HCT116 (cell line): Measurements from ENCODE around the gene SLC22A23. TPM values are rescaled to one million over a fixed set of nuclear protein-coding genes. Genes with fewer than 3 reads are reported as not detected.

Experiments used
- ATAC-seq: fragments of 200-7000 bp; cut with Tn5 transposase; 2 replicates; pipeline ENCODE4 v1.9.1; 2020; ENCODE audit warnings: mild to moderate bottlenecking, moderate library complexity
- BruUV-seq: library from RNA; stranded (reverse); fragments of 400-500 nt; replicated peaks from 2 replicates; lab custom pipeline; 2021; lab: Mats Ljungman, UMichigan
- CTCF ChIA-PET: fragments of 300-600 bp; sonication (Branson Sonifier 250); formaldehyde crosslinking; loops from one replicate; lab custom pipeline; 2021; ENCODE audit warnings: antibody characterized with exemption; lab: Charles Lee
- POLR2A ChIA-PET: fragments of 300-600, 350-600 bp; sonication (Branson Sonifier 250); formaldehyde crosslinking; loops from one replicate; lab custom pipeline; 2021; ENCODE audit warnings: antibody characterized with exemption; lab: Charles Lee
- RAD21 ChIA-PET, 2 experiments: fragments of 300-600 bp; sonication (Branson Sonifier 250); formaldehyde crosslinking; loops; one replicate each; lab custom pipeline; 2023; ENCODE audit warnings: low total read pairs in 2 of 2; ENCODE audit not compliant: uncharacterized antibody in 2 of 2, unreplicated experiment in 2 of 2, low non-redundant PET in 1 of 2; lab: Charles Lee
- DNase-seq: peaks from one replicate; pipeline ENCODE4 v3.0.0-alpha.2; 2010; ENCODE audit warnings: low read depth, low spot score
- H2AFZ ChIP-seq: fragments of 200-600 bp; shearing (Covaris generic), sonication (generic); 2 replicates; pipeline ENCODE4 v1.6.1; 2017; ENCODE audit warnings: low read depth, mixed run types, mixed read lengths, antibody characterized with exemption, low read length; ENCODE audit not compliant: poor library complexity, severe bottlenecking
- H3K27ac ChIP-seq: 2 replicates; pipeline ENCODE4 v1.5.1; 2012; ENCODE audit warnings: low read depth, low read length
- H3K27me3 ChIP-seq: fragments of 200-600 bp; sonication (generic); 2 replicates; pipeline ENCODE4 v1.6.1; 2016; ENCODE audit warnings: mixed run types, low read length, mixed read lengths; ENCODE audit not compliant: insufficient read depth
- H3K36me3 ChIP-seq, 2 experiments: fragments of 200-500 bp in 1 of 2; fragments of 200-600 bp in 1 of 2; sonication (Bioruptor generic) in 1 of 2; sonication (generic) in 1 of 2; 2 replicates each; pipeline versions ENCODE4 v1.5.1 to v1.6.1; 2014 to 2016; ENCODE audit warnings: low read length in 2 of 2, inconsistent platforms in 1 of 2, mixed read lengths in 1 of 2, mixed run types in 1 of 2; ENCODE audit not compliant: insufficient read depth in 2 of 2, control insufficient read depth in 1 of 2
- H3K4me1 ChIP-seq, 2 experiments: fragments of 200-600 bp in 1 of 2; sonication (generic) in 1 of 2; 2 replicates each; pipeline versions ENCODE4 v1.5.1 to v1.6.1; 2012 to 2017; ENCODE audit warnings: low read length in 2 of 2, inconsistent platforms in 1 of 2, mild to moderate bottlenecking in 1 of 2, mixed read lengths in 1 of 2, mixed run types in 1 of 2, moderate library complexity in 1 of 2; ENCODE audit not compliant: insufficient read depth in 2 of 2, control insufficient read depth in 1 of 2
- H3K4me2 ChIP-seq: fragments of 200-600 bp; sonication (generic); 2 replicates; pipeline ENCODE4 v1.6.1; 2017; ENCODE audit warnings: mixed run types, low read length, mixed read lengths
- H3K4me3 ChIP-seq, 2 experiments: fragments of 200-600 bp in 1 of 2; sonication (generic) in 1 of 2; replicated peaks in 1 of 2; 2 replicates each; pipeline ENCODE4 v1.5.1; 2011 to 2016; ENCODE audit warnings: low read length in 2 of 2, control low read depth in 1 of 2, low read depth in 1 of 2, mild to moderate bottlenecking in 1 of 2, mixed read lengths in 1 of 2, mixed run types in 1 of 2
- H3K79me2 ChIP-seq: fragments of 200-600 bp; sonication (generic); 2 replicates; pipeline ENCODE4 v1.6.1; 2017; ENCODE audit warnings: mild to moderate bottlenecking, mixed run types, low read length, moderate library complexity, mixed read lengths; ENCODE audit not compliant: insufficient read depth
- H3K9ac ChIP-seq: fragments of 200-600 bp; sonication (generic); 2 replicates; pipeline ENCODE4 v1.6.1; 2016; ENCODE audit warnings: low read length, mixed read lengths
- H3K9me2 ChIP-seq: fragments of 200-600 bp; sonication (generic), shearing (Covaris generic); 2 replicates; pipeline ENCODE4 v1.6.1; 2017; ENCODE audit warnings: mixed run types, mild to moderate bottlenecking, moderate library complexity; ENCODE audit not compliant: insufficient read depth
- H3K9me3 ChIP-seq, 2 experiments: fragments of 200-500 bp in 1 of 2; fragments of 200-600 bp in 1 of 2; sonication (Bioruptor generic) in 1 of 2; sonication (generic) in 1 of 2; 2 replicates each; pipeline ENCODE4 v1.6.1; 2014 to 2017; ENCODE audit warnings: low read length in 2 of 2, mixed read lengths in 2 of 2, inconsistent platforms in 1 of 2, low read depth in 1 of 2, mild to moderate bottlenecking in 1 of 2, mixed run types in 1 of 2, moderate library complexity in 1 of 2; ENCODE audit not compliant: control insufficient read depth in 1 of 2, insufficient read depth in 1 of 2
- H4K20me1 ChIP-seq: fragments of 200-600 bp; sonication (generic), shearing (Covaris generic); 2 replicates; pipeline ENCODE4 v1.6.1; 2017; ENCODE audit warnings: mixed run types, mild to moderate bottlenecking, moderate library complexity; ENCODE audit not compliant: insufficient read depth
- POLR2A ChIP-seq: IDR thresholded peaks from 2 replicates; pipeline ENCODE4 v1.7.0; 2011; ENCODE audit warnings: borderline replicate concordance; ENCODE audit not compliant: insufficient read depth, insufficient read length; ENCODE audit errors: extremely low read depth
- intact Hi-C: fragments of 100-400 bp; cut with micrococcal nuclease; formaldehyde crosslinking; loops from 2 replicates; pipeline ENCODE4 v1.10.0; 2022
- total RNA-seq: library from RNA; stranded (reverse); gene quantifications from one replicate; pipeline ENCODE4 v1.2.1, GENCODE V29; 2021; ENCODE audit not compliant: unreplicated experiment
- TF ChIP-seq, protein P1 (sequence below): IDR thresholded peaks from 2 replicates; pipeline ENCODE4 v1.6.1; 2012
- TF ChIP-seq, protein P2 (sequence below): IDR thresholded peaks from 2 replicates; pipeline ENCODE4 v1.6.1; 2012; ENCODE audit warnings: low read depth

The SLC22A23 gene
- total RNA-seq, 1 experiment from 2014 or later, result 11.5 TPM

DNA sequence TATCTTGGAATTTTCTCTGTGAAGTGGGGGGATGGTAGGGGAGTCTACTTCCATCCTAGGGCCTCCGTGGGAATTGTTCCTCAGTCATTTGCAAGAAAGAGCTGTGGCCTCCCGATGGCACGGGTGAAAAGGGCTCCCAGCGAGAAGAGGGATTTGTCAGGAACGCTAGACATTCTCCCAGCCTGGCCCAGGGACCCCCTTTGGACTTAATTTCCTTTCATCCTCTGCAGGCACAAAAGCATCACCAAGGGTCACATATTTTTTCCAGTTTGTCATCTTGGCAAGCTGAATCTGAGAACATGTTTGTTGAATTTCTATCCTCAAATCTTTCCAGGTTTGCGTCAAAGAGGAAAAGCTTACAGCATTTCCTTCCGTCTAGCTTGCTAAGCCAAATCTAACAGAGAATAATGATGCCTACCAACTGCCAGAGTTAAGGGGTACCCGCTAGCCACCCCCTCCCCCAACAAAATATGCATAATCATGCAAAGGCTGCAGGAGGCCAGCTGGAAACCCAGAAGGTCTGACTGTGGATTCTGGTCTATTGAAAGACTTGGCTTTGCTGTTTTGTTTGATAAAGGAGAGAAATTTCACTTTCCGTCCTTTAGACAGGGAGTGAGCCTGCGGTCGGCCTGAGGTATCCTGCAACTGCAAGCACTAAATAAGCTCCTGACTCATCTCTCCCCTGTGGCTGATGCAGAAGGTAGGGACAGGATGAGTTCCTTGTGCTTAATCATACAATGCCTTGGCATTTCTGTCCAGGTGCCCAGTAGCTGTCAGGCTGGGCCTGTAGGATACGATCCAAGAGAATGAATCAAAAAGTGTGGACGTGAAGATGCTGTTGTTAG lies 175.0 kb downstream of the SLC22A23 start:
- H3K4me3 ChIP-seq, result no peak overlapping the region
- BruUV-seq, result no TSS peak
- CTCF ChIA-PET, result interaction anchor here (1.3 kb wide), 1 partner anchor 450 kb away, joined by 4 read pairs; no protein-coding TSS in a partner anchor

More for the DNA sequence above, 175.0 kb downstream of the SLC22A23 start:
- no peak for DNase-seq
- H3K36me3 ChIP-seq, result no peaks in the 10 kb centered on the region
- no peaks in the 10 kb centered on the region for H3K79me2 ChIP-seq
- H3K27me3 ChIP-seq, result no peaks in the 10 kb centered on the region
- H3K4me2 ChIP-seq, result no peak overlapping the region
- no peaks in the 10 kb centered on the region for H3K4me1 ChIP-seq
- RAD21 ChIA-PET, result no interaction called here
- H3K9me2 ChIP-seq, result no peaks in the 10 kb centered on the region
- TF ChIP-seq, protein P1, sequence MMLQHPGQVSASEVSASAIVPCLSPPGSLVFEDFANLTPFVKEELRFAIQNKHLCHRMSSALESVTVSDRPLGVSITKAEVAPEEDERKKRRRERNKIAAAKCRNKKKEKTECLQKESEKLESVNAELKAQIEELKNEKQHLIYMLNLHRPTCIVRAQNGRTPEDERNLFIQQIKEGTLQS, result no peak
- TF ChIP-seq, protein P2, sequence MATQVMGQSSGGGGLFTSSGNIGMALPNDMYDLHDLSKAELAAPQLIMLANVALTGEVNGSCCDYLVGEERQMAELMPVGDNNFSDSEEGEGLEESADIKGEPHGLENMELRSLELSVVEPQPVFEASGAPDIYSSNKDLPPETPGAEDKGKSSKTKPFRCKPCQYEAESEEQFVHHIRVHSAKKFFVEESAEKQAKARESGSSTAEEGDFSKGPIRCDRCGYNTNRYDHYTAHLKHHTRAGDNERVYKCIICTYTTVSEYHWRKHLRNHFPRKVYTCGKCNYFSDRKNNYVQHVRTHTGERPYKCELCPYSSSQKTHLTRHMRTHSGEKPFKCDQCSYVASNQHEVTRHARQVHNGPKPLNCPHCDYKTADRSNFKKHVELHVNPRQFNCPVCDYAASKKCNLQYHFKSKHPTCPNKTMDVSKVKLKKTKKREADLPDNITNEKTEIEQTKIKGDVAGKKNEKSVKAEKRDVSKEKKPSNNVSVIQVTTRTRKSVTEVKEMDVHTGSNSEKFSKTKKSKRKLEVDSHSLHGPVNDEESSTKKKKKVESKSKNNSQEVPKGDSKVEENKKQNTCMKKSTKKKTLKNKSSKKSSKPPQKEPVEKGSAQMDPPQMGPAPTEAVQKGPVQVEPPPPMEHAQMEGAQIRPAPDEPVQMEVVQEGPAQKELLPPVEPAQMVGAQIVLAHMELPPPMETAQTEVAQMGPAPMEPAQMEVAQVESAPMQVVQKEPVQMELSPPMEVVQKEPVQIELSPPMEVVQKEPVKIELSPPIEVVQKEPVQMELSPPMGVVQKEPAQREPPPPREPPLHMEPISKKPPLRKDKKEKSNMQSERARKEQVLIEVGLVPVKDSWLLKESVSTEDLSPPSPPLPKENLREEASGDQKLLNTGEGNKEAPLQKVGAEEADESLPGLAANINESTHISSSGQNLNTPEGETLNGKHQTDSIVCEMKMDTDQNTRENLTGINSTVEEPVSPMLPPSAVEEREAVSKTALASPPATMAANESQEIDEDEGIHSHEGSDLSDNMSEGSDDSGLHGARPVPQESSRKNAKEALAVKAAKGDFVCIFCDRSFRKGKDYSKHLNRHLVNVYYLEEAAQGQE, result no peak
- TF ChIP-seq POLR2A, result no peak
- TF ChIP-seq, all 23 proteins: peak for 0
- POLR2A ChIA-PET, result no interaction called here
- Histone ChIP-seq H4K20me1 (no peaks in the 10 kb centered on the region), H3K27ac (no peak overlapping the region), H2AFZ (no peak overlapping the region), H3K9me3 (no peaks in the 10 kb centered on the region), H3K9ac (no peak overlapping the region)
- intact Hi-C loops, result no loop called here
- no peak for ATAC-seq
